GM19438 (cell line): ENCODE measurements around the gene TUBE1.
"Not testable (repeated sequence)": the region's sequence is repeated elsewhere in the genome, so short reads cannot be mapped to it uniquely, and the experiment has no call there.

Experiments
- ATAC-seq: cut with Tn5 transposase; IDR thresholded peaks from one replicate; pipeline ENCODE4 v1.9.1; 2021; ENCODE audit warnings: low read depth; ENCODE audit not compliant: unreplicated experiment

The TUBE1 gene

GRCh38 chr6:112065426-112065986, 21.8 kb downstream of the TUBE1 start:
- no peak for ATAC-seq

DNA sequence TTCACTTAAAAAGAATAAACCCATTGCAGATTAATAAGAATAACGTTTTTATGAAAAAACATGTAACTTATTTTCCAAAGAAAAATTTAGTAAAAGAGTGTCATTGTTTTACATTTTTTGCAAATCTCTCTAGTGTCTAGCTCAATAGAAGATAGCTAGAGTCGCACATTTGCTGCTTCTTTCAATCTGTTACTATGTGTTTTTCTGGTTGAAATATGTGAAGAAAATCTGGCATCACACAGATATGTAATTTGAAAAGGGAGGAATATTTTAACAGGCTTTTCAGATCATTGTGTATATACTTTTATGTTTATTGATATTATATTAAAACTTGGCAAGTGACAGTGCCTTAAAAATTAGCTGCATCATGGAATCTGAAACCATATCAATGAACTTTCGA, 24.3 kb downstream of the TUBE1 start:
- ATAC-seq: no peak

DNA sequence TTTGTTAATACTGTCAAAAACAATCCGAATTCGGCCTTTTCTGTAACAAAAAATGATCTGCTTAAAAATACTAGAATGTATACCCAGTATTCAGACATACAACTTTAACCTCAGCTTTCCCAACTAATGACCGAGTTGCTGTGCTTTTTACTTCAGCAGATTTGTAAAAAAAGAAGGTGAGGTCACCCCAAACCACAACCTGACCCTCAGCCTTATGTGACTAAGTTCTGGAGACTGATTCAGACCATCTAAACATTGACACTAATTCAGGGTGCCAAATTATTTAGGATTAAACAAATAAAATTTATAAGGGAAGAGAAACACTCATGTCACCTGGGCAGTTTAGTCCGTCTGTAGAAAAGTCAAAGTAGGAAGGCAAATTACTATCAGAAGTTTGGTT, 25.7 kb downstream of the TUBE1 start:
- ATAC-seq: no peak

DNA sequence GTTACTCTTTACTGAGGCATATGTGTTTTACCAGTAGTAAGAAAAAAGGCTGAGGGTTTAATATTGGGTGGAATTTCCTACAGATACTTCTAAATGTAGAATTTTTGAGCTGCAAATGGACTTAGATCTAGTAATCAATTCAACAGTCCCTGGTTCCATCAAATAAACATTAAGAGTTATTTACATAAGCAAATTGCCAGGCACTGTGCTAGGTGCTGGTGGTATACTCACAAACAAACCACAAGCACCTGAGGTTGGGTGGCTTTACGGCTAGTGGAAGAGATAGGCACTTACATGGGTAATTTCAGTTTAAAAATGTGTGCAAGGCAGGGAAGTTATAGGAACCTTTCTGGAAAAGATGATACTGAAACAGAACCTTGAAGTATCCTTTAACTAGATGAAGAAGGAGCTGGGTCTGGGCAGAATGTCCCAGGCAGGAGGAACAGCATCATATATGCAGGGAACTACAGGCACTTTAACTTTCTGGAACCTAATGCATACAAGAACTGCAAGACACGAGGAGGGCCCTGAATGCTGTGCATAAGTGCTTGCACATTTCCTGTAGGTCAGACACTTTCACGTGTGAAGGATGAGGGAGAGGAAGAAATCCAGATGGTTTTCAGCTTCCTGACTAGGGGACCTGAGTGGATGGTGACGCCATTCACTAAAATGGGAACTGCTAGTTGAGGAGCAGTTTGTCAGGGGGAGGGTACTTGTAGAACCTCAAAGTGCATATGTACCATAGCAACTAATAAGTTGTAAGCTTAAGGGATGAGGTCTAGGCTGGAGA, 28.8 kb downstream of the TUBE1 start:
- ATAC-seq: no peak

DNA sequence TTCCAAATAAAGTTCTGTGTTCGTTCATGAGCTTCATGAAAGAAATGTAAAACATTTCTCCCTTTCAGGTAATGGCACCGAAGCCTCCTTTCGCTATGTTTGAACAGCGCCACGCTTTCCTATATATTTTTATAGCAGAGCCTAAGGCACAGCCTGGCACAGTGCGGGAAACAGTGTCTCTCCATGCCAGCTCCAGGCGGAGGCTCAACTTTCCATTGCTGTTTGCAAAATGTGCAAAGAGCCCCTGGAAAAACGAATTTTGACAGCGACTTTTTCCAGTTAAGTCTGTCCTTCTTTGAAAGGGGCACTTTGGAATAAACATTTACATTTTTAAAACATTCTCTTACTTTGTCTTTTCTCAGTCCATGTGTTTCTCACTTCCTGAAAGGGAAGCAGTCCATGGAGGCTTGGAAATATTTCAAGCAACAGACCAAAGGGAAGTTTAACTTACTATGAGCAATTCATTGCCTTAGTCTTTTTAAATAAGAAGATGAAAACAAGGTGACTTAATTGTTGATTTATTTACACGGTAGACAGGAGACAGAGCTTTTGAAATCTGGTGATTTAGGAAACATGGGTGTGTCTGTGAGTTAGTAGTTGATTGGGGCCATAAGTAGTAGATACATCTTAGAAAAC, 32.6 kb downstream of the TUBE1 start:
- ATAC-seq: no peak

GRCh38 chr6:112054001-112054400, 33.3 kb downstream of the TUBE1 start, which contains the start of gene CCN6:
Gene CCN6, plus strand, starts transcription at chr6:112054104. Its CDS starts 254 bp downstream, at chr6:112054358.
- no peak for ATAC-seq

DNA sequence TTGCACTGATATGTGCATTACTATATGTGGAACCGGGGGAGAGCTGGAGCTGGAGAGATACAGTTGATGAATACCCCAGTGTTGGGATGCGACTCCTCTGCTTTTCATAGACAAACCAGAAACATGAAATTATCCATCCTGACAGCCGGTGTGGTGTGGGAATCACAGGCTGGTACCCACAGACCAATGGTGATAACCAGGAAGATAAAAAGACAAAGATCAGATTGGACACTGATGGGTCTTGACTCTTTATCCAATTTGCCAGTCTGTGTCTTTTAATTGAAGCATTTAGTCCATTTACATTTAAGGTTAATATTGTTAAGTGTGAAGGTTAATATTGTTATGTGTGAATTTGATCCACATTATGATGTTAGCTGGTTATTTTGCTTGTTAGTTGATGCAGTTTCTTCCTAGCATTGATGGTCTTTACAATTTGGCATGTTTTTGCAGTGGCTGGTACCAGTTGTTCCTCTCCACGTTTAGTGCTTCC, 36.0 kb downstream of the TUBE1 start:
- ATAC-seq: not testable (repeated sequence)

GRCh38 chr6:112050429-112050828, 36.9 kb downstream of the TUBE1 start:
- ATAC-seq: no peak

DNA sequence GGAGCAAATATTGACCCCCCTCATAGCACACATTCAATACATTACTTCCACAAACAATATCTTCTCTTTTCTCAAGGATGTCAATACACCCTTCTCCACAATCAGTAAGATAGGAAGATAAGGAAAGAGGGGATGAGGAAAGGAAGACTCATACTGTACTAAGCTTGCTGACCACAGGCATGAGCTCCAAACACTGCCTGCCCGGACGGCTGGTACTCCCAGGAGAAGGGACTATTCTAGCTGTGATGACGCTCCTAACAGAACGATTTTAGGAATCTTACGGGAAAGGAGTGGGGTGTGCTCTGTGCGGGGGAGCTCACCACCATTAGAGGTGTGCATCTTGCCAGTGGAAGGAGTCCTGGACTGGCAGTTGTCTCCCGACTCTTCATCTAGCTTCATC, 37.3 kb downstream of the TUBE1 start:
- no peak for ATAC-seq

- ATAC-seq: no peak
Measured at GRCh38 chr6:112049026-112049799, 38.1 kb downstream of the TUBE1 start.

DNA sequence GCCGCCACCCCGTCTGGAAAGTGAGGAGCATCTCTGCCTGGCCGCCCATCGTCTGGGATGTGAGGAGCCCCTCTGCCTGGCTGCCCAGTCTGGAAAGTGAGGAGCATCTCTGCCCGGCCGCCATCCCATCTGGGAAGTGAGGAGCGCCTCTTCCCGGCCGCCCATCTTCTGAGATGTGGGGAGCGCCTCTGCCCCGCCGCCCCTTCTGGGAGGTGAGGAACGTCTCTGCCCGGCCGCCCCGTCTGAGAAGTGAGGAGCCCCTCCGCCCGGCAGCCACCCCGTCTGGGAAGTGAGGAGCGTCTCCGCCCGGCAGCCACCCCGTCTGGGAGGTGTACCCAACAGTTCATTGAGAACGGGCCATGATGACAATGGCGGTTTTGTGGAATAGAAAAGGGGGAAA, 39.8 kb downstream of the TUBE1 start:
- not testable (repeated sequence) for ATAC-seq

- ATAC-seq: no peak
Measured at GRCh38 chr6:112044856-112045255, 42.4 kb downstream of the TUBE1 start.

DNA sequence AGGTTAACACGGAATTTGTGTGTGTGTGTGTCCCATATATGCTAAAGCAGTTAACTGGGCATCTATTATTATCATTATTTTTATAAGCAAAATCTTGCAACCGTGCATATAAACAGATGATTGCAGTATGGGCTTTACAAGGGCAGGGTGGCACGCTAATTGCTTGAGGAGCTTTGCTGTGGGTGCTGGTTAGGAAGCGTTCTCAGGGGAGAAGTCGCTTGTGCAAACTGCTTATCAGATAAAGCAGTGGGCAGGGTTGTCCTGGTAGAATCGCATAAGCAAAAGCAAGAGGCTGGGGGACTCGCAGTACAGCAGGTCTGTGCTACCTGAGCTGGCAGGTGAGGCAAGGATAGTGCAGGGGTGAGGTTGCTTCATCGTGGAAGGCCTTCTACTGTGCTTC, 43.1 kb downstream of the TUBE1 start:
- ATAC-seq: no peak

GRCh38 chr6:112043032-112044007, 44.0 kb downstream of the TUBE1 start:
- peak; percentile 92 for ATAC-seq

GRCh38 chr6:112041535-112041934, 45.7 kb downstream of the TUBE1 start:
- no peak for ATAC-seq

- no peak for ATAC-seq
Measured at GRCh38 chr6:112040956-112041355, 46.3 kb downstream of the TUBE1 start.

- no peak for ATAC-seq
Measured at GRCh38 chr6:112039431-112039770, 47.9 kb downstream of the TUBE1 start.

DNA sequence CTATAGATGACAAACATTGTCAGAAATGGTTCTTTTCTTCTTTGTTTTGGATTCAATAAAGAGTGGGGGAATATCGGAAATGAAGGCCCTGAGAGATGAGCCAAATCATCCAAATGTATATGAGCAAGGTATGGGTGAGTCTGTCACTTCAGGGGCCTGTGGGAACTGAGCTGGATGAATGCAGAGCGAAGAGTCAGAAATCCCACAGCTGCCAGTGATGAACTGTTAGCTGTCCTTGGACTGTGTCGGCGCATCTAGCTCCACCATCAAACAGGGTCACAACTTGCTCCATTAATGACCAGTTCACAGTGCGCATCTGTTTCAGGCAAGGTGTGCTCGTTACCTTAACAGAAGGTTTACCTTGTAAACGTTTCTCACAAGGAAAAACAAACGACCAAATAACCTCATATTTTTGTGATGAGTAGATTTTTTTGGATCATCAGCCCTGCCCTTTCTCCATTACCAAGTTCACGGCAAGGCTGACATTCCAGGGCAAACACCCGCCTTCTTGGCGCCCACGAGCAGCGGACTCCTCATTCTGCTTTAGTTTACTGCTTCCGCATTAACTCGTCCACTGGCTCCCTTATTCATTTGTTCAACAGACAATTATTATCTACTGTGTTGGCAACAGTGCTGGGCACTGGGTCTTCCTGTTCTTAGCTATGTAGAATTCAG, 48.4 kb downstream of the TUBE1 start:
- no peak for ATAC-seq

DNA sequence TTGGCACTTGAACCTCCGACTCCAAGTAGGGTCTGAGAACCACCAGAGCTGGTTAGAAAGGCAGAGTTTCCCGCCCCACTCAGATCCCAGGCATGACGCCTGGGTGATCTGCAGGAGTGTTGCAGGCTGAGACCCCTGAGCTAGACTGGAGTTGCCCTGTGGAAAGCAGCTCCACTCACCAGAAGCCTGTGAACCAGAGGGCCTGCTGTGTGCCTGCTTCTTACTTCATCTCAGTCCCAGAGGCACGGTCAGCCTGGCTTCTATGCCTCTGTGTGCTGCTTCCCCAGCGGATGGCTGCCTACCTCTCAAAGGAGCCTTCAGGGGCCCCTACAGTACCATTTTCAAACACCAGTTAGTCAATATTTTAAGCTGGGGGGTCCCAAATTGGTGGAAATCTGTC, 49.0 kb downstream of the TUBE1 start:
- no peak for ATAC-seq
